Lung (tissue), 12 donors: ENCODE data around the gene TP53AIP1. TPM values are rescaled to one million over a fixed set of nuclear protein-coding genes. Genes with fewer than 3 reads are reported as not detected.

ENCODE experiments used
- ATAC-seq: fragments of 200-7000 bp; cut with Tn5 transposase; one replicate; pipeline ENCODE4 v1.9.1; 2020; ENCODE audit warnings: moderate number of reproducible peaks; ENCODE audit not compliant: insufficient read depth, low FRiP score
- DNase-seq, 3 donors: peaks; one replicate each; pipeline ENCODE4 v3.0.0-alpha.2; 2013 to 2017
- H3K27ac ChIP-seq, 2 donors: one replicate each; pipeline ENCODE4 v1.5.1; 2013; ENCODE audit warnings: mild to moderate bottlenecking in 2 of 2, moderate library complexity in 2 of 2, control low read depth in 1 of 2, inconsistent platforms in 1 of 2, low read depth in 1 of 2, low read length in 1 of 2
- H3K27me3 ChIP-seq, 3 donors: one replicate each; pipeline ENCODE4 v1.5.1; 2013; ENCODE audit warnings: low read length in 2 of 3; ENCODE audit not compliant: control insufficient read depth in 3 of 3, insufficient read depth in 3 of 3
- H3K36me3 ChIP-seq, 4 donors: one replicate each; pipeline ENCODE4 v1.5.1; 2013; ENCODE audit warnings: low read length in 4 of 4, mild to moderate bottlenecking in 1 of 4, moderate library complexity in 1 of 4; ENCODE audit not compliant: control insufficient read depth in 4 of 4, insufficient read depth in 4 of 4
- H3K4me1 ChIP-seq, 5 donors: one replicate each; pipeline ENCODE4 v1.5.1; 2013; ENCODE audit warnings: low read length in 5 of 5, mild to moderate bottlenecking in 2 of 5, moderate library complexity in 1 of 5; ENCODE audit not compliant: control insufficient read depth in 5 of 5, insufficient read depth in 5 of 5
- H3K4me3 ChIP-seq: one replicate; pipeline ENCODE4 v1.5.1; 2013; ENCODE audit warnings: mild to moderate bottlenecking, control low read depth, moderate library complexity
- H3K9ac ChIP-seq, 2 donors: one replicate each; pipeline ENCODE4 v1.5.1; 2013; ENCODE audit warnings: low read length in 2 of 2, control low read depth in 1 of 2; ENCODE audit not compliant: insufficient read depth in 1 of 2
- H3K9me3 ChIP-seq, 4 donors: one replicate each; pipeline ENCODE4 v1.5.1; 2013; ENCODE audit warnings: low read length in 3 of 4, mild to moderate bottlenecking in 1 of 4, moderate library complexity in 1 of 4; ENCODE audit not compliant: control insufficient read depth in 4 of 4, insufficient read depth in 3 of 4
- WGBS, 2 donors: extraction: QIAGEN DNeasy Blood & Tissue Kit; methylation state at CpG; one replicate each; pipeline ENCODE4 v1.1.7; 2013; 5-methylcytosine and 5-hydroxymethylcytosine counted together
- polyA plus RNA-seq, 2 donors: library from polyadenylated mRNA; stranded (reverse); fragments of 200-250 nt; gene quantifications; one replicate each; pipeline ENCODE4 v1.2.1, GENCODE V29; 2013
- total RNA-seq, 2 donors: library from RNA; depleted of rRNA in 1 of 2; stranded (reverse); fragments of >200 nt in 1 of 2; gene quantifications; one replicate each; pipeline ENCODE4 v1.2.1, GENCODE V29; 2014 to 2021
- TF ChIP-seq, protein P1 (sequence below): IDR thresholded peaks from 2 replicates; pipeline ENCODE4 v1.5.1; 2012; ENCODE audit warnings: mild to moderate bottlenecking; ENCODE audit errors: control extremely low read depth, extremely low read depth
- donor health status: control.
- donor health status: control.
- donor health status: Bipolar disorder and iron deficiency.
- donor health status: healthy.
- donor health status: DM: yes; HTN: yes; CAD: no.

Gene TP53AIP1
- total and polyA plus RNA-seq, 4 donors = 0.16 to 1.8 (median 1.0) TPM

DNA sequence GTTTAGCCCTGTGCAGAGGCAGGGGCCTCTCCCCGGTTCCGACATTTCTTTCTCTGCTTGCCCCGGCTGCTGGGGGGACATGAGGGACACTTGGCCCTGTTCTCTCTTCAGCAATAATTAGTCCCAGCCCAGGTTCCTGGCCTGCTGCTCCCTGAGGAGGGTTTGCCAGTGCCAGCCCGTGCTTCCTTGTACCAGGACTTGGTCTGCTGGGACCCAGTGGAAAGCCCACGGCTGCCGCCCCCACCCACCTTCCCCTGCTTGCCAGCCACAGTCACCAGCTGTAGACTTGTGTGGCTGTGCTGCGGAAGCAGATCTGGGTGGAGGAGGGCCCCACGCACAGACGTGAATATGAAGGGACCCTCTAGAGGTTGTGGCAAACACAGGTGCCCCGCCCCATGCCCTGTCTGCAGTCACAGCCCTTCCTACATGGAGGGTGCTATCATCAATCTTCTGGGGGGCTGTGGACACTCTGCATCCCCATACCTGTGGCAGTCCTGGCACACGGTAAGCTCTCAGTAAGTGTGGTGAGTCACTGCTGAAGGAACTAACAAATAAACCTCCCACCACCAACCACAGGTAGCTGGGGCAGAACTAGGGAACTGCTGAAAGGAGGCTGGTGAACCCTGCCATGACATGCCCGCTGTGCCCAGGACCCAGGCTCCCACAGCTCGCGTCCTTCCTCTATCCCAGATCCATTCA lies 949 bp downstream of the TP53AIP1 start:
- H3K9ac ChIP-seq = no peak overlapping the region
- 89 to 95% methylated on average over 14 of the region's 14 CpGs for WGBS, 2 donors
- no peaks in the 10 kb centered on the region for H3K27me3 ChIP-seq
- no peak for ATAC-seq
- no peak overlapping the region for H3K27ac ChIP-seq
- H3K36me3 ChIP-seq = no peaks in the 10 kb centered on the region
- H3K9me3 ChIP-seq = no peaks in the 10 kb centered on the region
- DNase-seq = no peak
- TF ChIP-seq, protein P1, sequence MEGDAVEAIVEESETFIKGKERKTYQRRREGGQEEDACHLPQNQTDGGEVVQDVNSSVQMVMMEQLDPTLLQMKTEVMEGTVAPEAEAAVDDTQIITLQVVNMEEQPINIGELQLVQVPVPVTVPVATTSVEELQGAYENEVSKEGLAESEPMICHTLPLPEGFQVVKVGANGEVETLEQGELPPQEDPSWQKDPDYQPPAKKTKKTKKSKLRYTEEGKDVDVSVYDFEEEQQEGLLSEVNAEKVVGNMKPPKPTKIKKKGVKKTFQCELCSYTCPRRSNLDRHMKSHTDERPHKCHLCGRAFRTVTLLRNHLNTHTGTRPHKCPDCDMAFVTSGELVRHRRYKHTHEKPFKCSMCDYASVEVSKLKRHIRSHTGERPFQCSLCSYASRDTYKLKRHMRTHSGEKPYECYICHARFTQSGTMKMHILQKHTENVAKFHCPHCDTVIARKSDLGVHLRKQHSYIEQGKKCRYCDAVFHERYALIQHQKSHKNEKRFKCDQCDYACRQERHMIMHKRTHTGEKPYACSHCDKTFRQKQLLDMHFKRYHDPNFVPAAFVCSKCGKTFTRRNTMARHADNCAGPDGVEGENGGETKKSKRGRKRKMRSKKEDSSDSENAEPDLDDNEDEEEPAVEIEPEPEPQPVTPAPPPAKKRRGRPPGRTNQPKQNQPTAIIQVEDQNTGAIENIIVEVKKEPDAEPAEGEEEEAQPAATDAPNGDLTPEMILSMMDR = no peak
- H3K4me1 ChIP-seq = peaks cover 0 to 19% (median 0%) of the 10 kb centered on the region in 5 donors
- no peak overlapping the region for H3K4me3 ChIP-seq

DNA sequence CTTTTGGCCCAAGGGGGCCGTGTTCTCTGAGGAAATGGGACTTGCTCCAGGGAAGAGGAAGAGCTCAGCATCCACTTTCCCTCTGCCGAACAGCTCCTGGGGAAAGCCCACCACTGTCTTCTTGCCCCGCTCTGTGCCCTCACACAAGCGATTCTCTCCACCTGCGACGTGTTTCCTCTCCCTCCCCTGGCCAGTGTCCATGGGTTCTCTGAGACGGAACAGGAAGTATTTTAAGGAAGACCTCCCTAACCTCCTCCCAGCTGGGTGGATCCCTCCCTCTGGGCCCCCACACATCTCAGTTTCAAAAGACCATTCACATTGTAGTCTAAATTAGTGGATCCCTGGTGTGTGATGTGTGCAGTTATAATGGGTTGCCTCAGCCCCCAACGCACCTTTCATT lies 1.6 kb downstream of the TP53AIP1 start:
- H3K36me3 ChIP-seq = no peaks in the 10 kb centered on the region
- ATAC-seq = no peak
- no peak for DNase-seq
- no peaks in the 10 kb centered on the region for H3K9me3 ChIP-seq
- 46 to 69% methylated on average over 8 of the region's 8 CpGs for WGBS, 2 donors
- no peak overlapping the region for H3K27ac ChIP-seq
- H3K4me1 ChIP-seq = peaks cover 0 to 19% (median 0%) of the 10 kb centered on the region in 5 donors
- H3K4me3 ChIP-seq = no peak overlapping the region
- H3K9ac ChIP-seq = no peak overlapping the region
- H3K27me3 ChIP-seq = no peaks in the 10 kb centered on the region
- TF ChIP-seq, protein P1 = no peak

DNA sequence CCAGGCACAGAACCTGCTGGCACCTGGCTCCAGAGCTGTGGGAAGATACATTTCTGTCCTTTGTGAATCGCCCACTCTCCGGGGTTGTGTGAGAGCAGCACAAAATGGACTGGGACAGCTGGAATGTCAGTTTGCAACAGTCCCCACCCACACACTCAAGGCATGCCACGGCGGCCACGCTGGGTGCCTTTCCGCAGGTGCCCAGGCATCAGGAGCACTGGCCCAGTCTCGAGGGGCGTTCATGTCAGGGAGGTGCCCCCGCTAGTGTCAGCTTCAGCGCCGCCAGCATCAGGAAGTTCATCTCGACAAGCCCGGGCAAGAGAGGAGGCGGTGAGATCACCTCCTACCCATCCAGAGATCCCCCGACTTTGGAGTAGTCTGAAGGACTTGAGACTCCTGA lies 2.1 kb downstream of the TP53AIP1 start:
- Histone ChIP-seq H3K4me3 (no peak overlapping the region), H3K36me3 (no peaks in the 10 kb centered on the region), H3K9me3 (no peaks in the 10 kb centered on the region), H3K9ac (no peak overlapping the region), H3K4me1 (peaks cover 0 to 19% (median 0%) of the 10 kb centered on the region in 5 donors), H3K27ac (no peak overlapping the region), H3K27me3 (no peaks in the 10 kb centered on the region)
- 73 to 85% methylated on average over 15 of the region's 15 CpGs for WGBS, 2 donors
- TF ChIP-seq, protein P1 = no peak
- DNase-seq (no peak), ATAC-seq (no peak)

DNA sequence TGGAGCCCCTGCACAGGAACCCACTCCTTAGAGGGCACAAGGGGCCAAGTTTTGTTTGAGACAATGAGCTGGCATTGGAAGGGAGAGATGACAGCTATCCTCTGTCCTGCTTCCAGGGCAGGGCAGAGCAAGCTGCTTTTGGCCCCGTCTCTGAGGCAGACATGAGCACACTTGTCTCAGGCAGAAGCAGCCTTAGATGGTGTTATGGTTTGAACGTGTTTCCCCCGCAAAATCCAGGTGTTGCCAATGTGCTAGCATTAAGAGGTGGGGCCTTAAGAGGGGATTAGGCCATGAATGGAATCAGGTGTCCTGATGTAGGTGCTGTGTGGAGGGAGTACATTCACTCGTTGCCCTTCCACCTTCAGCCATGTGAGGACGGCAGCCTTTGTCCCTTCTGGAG lies 2.5 kb downstream of the TP53AIP1 start:
- no peak for ATAC-seq
- 72 to 88% methylated on average over 5 of the region's 5 CpGs for WGBS, 2 donors
- no peak overlapping the region for H3K27ac ChIP-seq

More for the DNA sequence above, 2.5 kb downstream of the TP53AIP1 start:
- H3K9ac ChIP-seq = no peak overlapping the region
- no peak for DNase-seq
- no peak overlapping the region for H3K4me3 ChIP-seq
- TF ChIP-seq, protein P1 = no peak
- no peaks in the 10 kb centered on the region for H3K36me3 ChIP-seq
- H3K27me3 ChIP-seq = no peaks in the 10 kb centered on the region
- no peaks in the 10 kb centered on the region for H3K9me3 ChIP-seq
- peaks cover 0 to 19% (median 0%) of the 10 kb centered on the region in 5 donors for H3K4me1 ChIP-seq
